Retinal pigment epithelial cell (primary cell): ENCODE data around the gene ARID4B.
A peak's percentile ranks its signal among the peaks of the same experiment; 100 is the strongest.

Experiments used
- DNase-seq: peaks from one replicate; pipeline ENCODE4 v3.0.0-alpha.2; 2010; ENCODE audit warnings: low read depth
- H3K4me3 ChIP-seq: 2 replicates; pipeline ENCODE4 v1.5.1; 2011; ENCODE audit warnings: mild to moderate bottlenecking, low read length, control low read depth, moderate library complexity
- CTCF ChIP-seq: conservative IDR thresholded peaks from 2 replicates; pipeline ENCODE4 v1.5.1; 2011; ENCODE audit warnings: low read depth, low read length, control low read depth, inconsistent platforms

The ARID4B gene

GRCh38 chr1:235128456-235129328 is 199.3 kb downstream of the ARID4B start, which contains the start of gene TOMM20:
Gene TOMM20 (minus strand): TSS chr1:235128837. CDS start chr1:235128715, 122 bp downstream.
- peak within 1 kb of the TSS; percentile 94 for H3K4me3 ChIP-seq
- peak; percentile 94 for DNase-seq
- TF ChIP-seq CTCF, result no peak

GRCh38 chr1:235127732-235128455 is 200.1 kb downstream of the ARID4B start:
- no peak for TF ChIP-seq CTCF
- no peak for DNase-seq
- peak overlapping the region; percentile 94 for H3K4me3 ChIP-seq

GRCh38 chr1:235127203-235127602 is 200.8 kb downstream of the ARID4B start:
- H3K4me3 ChIP-seq, result peak overlapping the region; percentile 94
- no peak for TF ChIP-seq CTCF
- DNase-seq, result no peak

- no peak for TF ChIP-seq CTCF
Measured at GRCh38 chr1:235124665-235125064, 203.3 kb downstream of the ARID4B start.

GRCh38 chr1:235124111-235124510 is 203.9 kb downstream of the ARID4B start:
- DNase-seq, result no peak
- no peak for TF ChIP-seq CTCF
- no peak overlapping the region for H3K4me3 ChIP-seq

More at GRCh38 chr1:235124665-235125064, 203.3 kb downstream of the ARID4B start:
- DNase-seq, result no peak
- H3K4me3 ChIP-seq, result no peak overlapping the region

GRCh38 chr1:235122348-235122747 is 205.6 kb downstream of the ARID4B start:
- no peak overlapping the region for H3K4me3 ChIP-seq
- DNase-seq, result no peak
- TF ChIP-seq CTCF, result no peak
